ENCODE measurements around the gene OLFM1.

The OLFM1 gene

DNA sequence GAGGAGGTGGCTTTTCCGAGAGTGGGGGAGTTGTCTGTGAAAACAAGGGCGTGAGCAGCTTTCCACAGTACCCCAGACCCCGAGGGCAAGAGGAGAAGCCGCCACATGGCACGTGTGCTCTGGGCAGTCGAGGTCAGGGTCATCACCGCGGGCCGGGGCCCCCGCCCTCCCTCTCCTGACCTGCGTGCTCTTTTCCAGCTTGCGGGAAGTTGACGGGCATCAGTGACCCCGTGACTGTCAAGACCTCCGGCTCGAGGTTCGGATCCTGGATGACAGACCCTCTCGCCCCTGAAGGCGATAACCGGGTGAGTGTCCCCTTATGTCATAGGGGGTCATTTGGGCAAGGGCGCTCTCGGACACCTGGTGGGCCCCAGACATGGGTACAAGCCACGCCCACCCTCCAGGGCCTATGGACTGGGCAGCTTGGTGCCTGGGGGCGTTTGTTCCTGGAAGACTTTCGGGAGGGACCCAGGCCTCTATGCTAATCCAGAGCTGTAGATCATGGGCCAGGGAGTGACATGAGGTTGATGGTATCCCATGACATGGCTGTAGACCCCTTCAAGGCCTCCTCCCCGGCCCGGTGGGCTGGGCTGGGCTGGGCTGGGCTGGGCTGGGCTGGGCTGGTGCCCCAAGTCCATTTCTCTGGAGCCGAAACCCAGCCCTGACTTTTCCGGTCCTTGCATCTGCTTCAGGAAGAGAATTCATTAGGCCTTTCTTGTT, 19.2 kb downstream of the OLFM1 start:
- Histone ChIP-seq H3K9me3 (ENCODE audit: insufficient read depth, low read length, severe bottlenecking) (no peaks in the 10 kb centered on the region), H3K79me2 (ENCODE audit: insufficient read depth, low read length) (no peaks in the 10 kb centered on the region), H3K4me3 (ENCODE audit: low read depth in 1 of 2, low read length in 2 of 2) (no peak overlapping the region), H3K4me2 (ENCODE audit: insufficient read depth, low read length) (no peak overlapping the region), H4K20me1 (ENCODE audit: insufficient read depth, low read length) (no peaks in the 10 kb centered on the region), H3K27ac (ENCODE audit: low read length) (no peak overlapping the region), H3K27me3 (ENCODE audit: insufficient read depth, low read length, poor library complexity) (no peaks in the 10 kb centered on the region), H2AFZ (ENCODE audit: low read depth, low read length) (no peak overlapping the region), H3K36me3 (ENCODE audit: insufficient read depth, low read length) (no peaks in the 10 kb centered on the region), H3K4me1 (ENCODE audit: insufficient read depth, low read length) (no peaks in the 10 kb centered on the region), H3K9ac (ENCODE audit: low read depth, low read length) (no peak overlapping the region)
- DNase-seq, result no peak
- TF ChIP-seq EZH2 (IDR thresholded peaks at IDR 0.05; ENCODE audit: borderline replicate concordance, low read depth, low read length, severe bottlenecking), result no peak
- TF ChIP-seq, protein P1, sequence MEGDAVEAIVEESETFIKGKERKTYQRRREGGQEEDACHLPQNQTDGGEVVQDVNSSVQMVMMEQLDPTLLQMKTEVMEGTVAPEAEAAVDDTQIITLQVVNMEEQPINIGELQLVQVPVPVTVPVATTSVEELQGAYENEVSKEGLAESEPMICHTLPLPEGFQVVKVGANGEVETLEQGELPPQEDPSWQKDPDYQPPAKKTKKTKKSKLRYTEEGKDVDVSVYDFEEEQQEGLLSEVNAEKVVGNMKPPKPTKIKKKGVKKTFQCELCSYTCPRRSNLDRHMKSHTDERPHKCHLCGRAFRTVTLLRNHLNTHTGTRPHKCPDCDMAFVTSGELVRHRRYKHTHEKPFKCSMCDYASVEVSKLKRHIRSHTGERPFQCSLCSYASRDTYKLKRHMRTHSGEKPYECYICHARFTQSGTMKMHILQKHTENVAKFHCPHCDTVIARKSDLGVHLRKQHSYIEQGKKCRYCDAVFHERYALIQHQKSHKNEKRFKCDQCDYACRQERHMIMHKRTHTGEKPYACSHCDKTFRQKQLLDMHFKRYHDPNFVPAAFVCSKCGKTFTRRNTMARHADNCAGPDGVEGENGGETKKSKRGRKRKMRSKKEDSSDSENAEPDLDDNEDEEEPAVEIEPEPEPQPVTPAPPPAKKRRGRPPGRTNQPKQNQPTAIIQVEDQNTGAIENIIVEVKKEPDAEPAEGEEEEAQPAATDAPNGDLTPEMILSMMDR (IDR thresholded peaks at IDR 0.05; ENCODE audit: borderline replicate concordance, extremely low read depth, low read length, poor library complexity, severe bottlenecking), result no peak
- no peak for ATAC-seq (ENCODE audit: insufficient read depth, low read depth)

DNA sequence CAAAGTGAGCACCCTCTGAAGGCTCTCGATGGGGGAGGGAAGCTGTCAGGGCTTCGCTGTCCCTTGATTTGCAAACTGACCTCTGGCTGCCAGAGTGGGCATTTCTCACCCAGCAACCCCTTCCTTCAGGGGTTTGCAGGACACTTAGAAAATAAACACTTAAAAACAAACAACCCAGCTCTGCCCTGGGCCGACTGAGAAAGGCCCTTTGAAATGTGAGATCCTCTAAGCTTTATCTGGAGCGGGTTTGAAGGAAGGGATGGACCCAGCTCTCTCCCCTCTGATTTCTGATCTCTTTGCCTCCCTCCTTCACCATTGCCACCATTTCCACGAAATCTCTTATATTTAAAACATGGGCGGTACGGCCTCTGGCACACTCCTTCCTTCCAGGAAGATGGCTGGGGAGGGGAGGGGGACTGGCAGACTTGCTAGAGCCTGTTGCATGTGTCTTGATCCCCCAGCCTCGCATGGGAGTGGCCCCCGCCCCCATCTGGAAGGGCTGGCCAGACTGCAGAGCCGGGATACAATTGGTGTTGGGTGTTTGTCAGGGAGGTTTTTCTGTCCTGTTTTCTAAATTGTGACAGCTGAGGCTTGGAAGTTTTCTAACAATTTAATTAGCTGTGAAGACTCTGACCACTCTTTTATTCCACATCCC, 20.2 kb downstream of the OLFM1 start:
- Histone ChIP-seq H3K36me3 (ENCODE audit: insufficient read depth, low read length) (no peaks in the 10 kb centered on the region), H3K4me3 (ENCODE audit: low read depth in 1 of 2, low read length in 2 of 2) (no peak overlapping the region), H3K79me2 (ENCODE audit: insufficient read depth, low read length) (no peaks in the 10 kb centered on the region), H2AFZ (ENCODE audit: low read depth, low read length) (no peak overlapping the region), H3K4me1 (ENCODE audit: insufficient read depth, low read length) (no peaks in the 10 kb centered on the region), H3K27me3 (ENCODE audit: insufficient read depth, low read length, poor library complexity) (no peaks in the 10 kb centered on the region), H3K9ac (ENCODE audit: low read depth, low read length) (no peak overlapping the region), H3K4me2 (ENCODE audit: insufficient read depth, low read length) (no peak overlapping the region), H3K9me3 (ENCODE audit: insufficient read depth, low read length, severe bottlenecking) (no peaks in the 10 kb centered on the region), H4K20me1 (ENCODE audit: insufficient read depth, low read length) (no peaks in the 10 kb centered on the region), H3K27ac (ENCODE audit: low read length) (no peak overlapping the region)
- TF ChIP-seq, protein P1 (IDR thresholded peaks at IDR 0.05; ENCODE audit: borderline replicate concordance, extremely low read depth, low read length, poor library complexity, severe bottlenecking), result no peak
- TF ChIP-seq EZH2 (IDR thresholded peaks at IDR 0.05; ENCODE audit: borderline replicate concordance, low read depth, low read length, severe bottlenecking), result no peak
- ATAC-seq (ENCODE audit: insufficient read depth, low read depth) (no peak), DNase-seq (no peak)

DNA sequence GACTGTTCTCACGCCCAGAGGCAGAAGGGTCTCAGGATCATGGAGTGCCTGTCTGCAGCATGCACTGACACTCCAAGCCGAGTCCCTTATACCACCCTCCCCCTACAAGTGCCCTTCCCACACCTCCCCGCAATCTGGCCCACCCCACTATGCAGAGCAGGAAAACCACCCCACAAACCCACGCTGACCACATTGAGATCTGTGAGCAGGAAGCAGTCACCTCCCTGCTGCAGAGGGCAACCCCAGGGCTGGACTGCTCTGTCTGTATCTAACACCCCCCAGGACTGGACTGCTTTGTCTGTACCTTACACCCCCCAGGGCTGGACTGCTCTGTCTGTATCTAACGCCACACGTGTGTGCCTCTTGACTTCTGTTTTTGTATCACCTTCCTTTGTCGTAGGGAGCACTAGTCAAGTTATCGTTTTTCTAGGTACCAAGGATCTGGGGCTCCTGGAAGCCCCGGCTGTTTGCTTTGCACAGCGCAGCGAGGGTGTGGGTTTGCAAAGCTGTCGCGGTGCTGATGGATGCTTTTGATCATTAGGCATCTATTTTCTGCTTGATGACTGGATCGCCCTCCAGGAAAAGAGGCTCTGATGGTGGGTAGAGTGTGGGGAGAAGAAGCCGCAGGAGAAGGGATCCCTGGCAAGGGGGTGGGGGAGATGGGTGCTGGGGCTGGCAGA, 21.5 kb downstream of the OLFM1 start:
- H3K79me2 ChIP-seq (ENCODE audit: insufficient read depth, low read length), result no peaks in the 10 kb centered on the region
- no peak overlapping the region for H3K4me2 ChIP-seq (ENCODE audit: insufficient read depth, low read length)
- DNase-seq (no peak), ATAC-seq (ENCODE audit: insufficient read depth, low read depth) (no peak)
- TF ChIP-seq, protein P1 (IDR thresholded peaks at IDR 0.05; ENCODE audit: borderline replicate concordance, extremely low read depth, low read length, poor library complexity, severe bottlenecking), result no peak
- no peak for TF ChIP-seq EZH2 (IDR thresholded peaks at IDR 0.05; ENCODE audit: borderline replicate concordance, low read depth, low read length, severe bottlenecking)
- no peaks in the 10 kb centered on the region for H3K4me1 ChIP-seq (ENCODE audit: insufficient read depth, low read length)
- no peaks in the 10 kb centered on the region for H3K9me3 ChIP-seq (ENCODE audit: insufficient read depth, low read length, severe bottlenecking)
- no peak overlapping the region for H3K4me3 ChIP-seq (ENCODE audit: low read depth in 1 of 2, low read length in 2 of 2)
- H3K27me3 ChIP-seq (ENCODE audit: insufficient read depth, low read length, poor library complexity), result no peaks in the 10 kb centered on the region
- no peaks in the 10 kb centered on the region for H3K36me3 ChIP-seq (ENCODE audit: insufficient read depth, low read length)
- H2AFZ ChIP-seq (ENCODE audit: low read depth, low read length), result no peak overlapping the region
- no peak overlapping the region for H3K9ac ChIP-seq (ENCODE audit: low read depth, low read length)
- no peak overlapping the region for H3K27ac ChIP-seq (ENCODE audit: low read length)
- no peaks in the 10 kb centered on the region for H4K20me1 ChIP-seq (ENCODE audit: insufficient read depth, low read length)

Data from DND-41 (cell line).